Measurements from ENCODE around the gene ST8SIA6. TPM values are rescaled to one million over a fixed set of nuclear protein-coding genes. Genes with fewer than 3 reads are reported as not detected.

ST8SIA6 gene
- total and polyA plus RNA-seq, 9 of the 15 experiments (the other 6 are each of a cell fraction or from before 2014, with no cell fraction given): 0.69 to 6.7 (median 5.0) TPM

GRCh38 chr10:17455015-17455520, 673 bp upstream of the ST8SIA6 start (continued):
- TF ChIP-seq, protein P1, sequence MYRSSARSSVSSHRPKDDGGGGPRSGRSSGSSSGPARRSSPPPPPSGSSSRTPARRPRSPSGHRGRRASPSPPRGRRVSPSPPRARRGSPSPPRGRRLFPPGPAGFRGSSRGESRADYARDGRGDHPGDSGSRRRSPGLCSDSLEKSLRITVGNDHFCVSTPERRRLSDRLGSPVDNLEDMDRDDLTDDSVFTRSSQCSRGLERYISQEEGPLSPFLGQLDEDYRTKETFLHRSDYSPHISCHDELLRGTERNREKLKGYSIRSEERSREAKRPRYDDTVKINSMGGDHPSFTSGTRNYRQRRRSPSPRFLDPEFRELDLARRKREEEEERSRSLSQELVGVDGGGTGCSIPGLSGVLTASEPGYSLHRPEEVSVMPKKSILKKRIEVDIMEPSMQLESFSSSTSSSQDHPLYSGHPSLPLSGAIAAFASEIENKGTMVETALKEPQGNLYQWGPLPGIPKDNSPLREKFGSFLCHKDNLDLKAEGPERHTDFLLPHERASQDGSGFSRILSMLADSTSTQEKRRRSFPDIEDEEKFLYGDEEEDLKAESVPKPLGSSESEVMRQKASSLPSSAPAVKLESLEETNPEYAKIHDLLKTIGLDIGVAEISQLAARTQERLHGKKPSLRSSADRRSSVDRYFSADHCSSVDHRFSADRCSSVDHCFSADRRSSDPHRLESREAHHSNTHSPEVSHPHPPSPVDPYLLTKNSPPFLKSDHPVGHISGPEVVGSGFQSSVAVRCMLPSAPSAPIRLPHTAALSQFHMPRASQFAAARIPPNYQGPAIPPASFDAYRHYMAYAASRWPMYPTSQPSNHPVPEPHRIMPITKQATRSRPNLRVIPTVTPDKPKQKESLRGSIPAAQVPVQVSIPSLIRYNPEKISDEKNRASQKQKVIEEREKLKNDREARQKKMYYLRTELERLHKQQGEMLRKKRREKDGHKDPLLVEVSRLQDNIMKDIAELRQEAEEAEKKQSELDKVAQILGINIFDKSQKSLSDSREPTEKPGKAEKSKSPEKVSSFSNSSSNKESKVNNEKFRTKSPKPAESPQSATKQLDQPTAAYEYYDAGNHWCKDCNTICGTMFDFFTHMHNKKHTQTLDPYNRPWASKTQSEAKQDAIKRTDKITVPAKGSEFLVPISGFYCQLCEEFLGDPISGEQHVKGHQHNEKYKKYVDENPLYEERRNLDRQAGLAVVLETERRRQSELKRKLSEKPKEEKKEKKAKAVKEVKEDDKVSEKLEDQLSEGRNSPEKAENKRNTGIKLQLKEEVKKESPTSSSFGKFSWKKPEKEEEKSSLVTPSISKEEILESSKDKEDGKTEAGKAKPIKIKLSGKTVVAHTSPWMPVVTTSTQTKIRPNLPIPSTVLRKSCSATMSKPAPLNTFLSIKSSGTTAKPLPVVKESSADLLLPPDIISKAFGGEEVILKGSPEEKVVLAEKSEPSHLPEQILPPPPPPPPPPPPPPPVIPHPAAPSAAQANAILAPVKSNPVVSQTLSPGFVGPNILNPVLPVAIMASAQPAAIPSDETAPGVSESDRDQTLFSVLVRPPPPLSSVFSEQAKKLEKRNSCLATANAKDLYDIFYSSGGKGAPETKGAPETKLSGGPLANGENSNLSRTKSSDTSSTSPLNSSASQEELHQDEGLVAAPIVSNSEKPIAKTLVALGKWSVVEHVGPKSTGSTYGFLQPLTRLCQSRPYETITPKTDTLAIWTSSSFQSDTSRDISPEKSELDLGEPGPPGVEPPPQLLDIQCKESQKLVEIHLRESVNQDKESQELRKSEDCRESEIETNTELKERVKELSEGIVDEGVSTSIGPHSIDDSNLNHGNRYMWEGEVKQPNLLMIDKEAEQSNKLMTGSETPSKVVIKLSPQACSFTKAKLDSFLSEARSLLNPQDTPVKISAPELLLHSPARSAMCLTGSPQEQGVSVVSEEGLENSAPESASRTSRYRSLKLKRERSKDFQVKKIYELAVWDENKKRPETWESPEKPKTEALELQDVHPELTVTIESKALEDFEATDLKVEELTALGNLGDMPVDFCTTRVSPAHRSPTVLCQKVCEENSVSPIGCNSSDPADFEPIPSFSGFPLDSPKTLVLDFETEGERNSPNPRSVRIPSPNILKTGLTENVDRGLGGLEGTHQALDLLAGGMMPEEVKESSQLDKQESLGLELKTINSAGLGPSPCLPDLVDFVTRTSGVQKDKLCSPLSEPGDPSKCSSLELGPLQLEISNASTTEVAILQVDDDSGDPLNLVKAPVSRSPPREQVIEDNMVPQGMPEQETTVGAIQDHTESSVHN (IDR thresholded peaks at IDR 0.05; ENCODE audit: borderline replicate concordance in 1 of 2, low read depth in 1 of 2): no peak
- TF ChIP-seq, protein P2, sequence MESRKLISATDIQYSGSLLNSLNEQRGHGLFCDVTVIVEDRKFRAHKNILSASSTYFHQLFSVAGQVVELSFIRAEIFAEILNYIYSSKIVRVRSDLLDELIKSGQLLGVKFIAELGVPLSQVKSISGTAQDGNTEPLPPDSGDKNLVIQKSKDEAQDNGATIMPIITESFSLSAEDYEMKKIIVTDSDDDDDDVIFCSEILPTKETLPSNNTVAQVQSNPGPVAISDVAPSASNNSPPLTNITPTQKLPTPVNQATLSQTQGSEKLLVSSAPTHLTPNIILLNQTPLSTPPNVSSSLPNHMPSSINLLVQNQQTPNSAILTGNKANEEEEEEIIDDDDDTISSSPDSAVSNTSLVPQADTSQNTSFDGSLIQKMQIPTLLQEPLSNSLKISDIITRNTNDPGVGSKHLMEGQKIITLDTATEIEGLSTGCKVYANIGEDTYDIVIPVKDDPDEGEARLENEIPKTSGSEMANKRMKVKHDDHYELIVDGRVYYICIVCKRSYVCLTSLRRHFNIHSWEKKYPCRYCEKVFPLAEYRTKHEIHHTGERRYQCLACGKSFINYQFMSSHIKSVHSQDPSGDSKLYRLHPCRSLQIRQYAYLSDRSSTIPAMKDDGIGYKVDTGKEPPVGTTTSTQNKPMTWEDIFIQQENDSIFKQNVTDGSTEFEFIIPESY (CRISPR knock-in tag; IDR thresholded peaks at IDR 0.05): no peak
- TF ChIP-seq XRCC4 (IDR thresholded peaks at IDR 0.05; ENCODE audit: extremely low read depth, insufficient read depth, insufficient read length) (no peak), GMEB1 (CRISPR knock-in tag; IDR thresholded peaks at IDR 0.05) (no peak), TEAD4 (IDR thresholded peaks at IDR 0.05; ENCODE audit: low read length) (0 out of 2 replicates have a peak, but pooled peaks have one; percentile 4), TEAD4 (CRISPR knock-in tag; IDR thresholded peaks at IDR 0.05; ENCODE audit: borderline replicate concordance) (no peak), ZNF644 (tag; IDR thresholded peaks at IDR 0.05; ENCODE audit: low read depth) (no peak), CBX1 (IDR thresholded peaks at IDR 0.05; ENCODE audit: low read depth) (no peak)
- TF ChIP-seq, protein P3, sequence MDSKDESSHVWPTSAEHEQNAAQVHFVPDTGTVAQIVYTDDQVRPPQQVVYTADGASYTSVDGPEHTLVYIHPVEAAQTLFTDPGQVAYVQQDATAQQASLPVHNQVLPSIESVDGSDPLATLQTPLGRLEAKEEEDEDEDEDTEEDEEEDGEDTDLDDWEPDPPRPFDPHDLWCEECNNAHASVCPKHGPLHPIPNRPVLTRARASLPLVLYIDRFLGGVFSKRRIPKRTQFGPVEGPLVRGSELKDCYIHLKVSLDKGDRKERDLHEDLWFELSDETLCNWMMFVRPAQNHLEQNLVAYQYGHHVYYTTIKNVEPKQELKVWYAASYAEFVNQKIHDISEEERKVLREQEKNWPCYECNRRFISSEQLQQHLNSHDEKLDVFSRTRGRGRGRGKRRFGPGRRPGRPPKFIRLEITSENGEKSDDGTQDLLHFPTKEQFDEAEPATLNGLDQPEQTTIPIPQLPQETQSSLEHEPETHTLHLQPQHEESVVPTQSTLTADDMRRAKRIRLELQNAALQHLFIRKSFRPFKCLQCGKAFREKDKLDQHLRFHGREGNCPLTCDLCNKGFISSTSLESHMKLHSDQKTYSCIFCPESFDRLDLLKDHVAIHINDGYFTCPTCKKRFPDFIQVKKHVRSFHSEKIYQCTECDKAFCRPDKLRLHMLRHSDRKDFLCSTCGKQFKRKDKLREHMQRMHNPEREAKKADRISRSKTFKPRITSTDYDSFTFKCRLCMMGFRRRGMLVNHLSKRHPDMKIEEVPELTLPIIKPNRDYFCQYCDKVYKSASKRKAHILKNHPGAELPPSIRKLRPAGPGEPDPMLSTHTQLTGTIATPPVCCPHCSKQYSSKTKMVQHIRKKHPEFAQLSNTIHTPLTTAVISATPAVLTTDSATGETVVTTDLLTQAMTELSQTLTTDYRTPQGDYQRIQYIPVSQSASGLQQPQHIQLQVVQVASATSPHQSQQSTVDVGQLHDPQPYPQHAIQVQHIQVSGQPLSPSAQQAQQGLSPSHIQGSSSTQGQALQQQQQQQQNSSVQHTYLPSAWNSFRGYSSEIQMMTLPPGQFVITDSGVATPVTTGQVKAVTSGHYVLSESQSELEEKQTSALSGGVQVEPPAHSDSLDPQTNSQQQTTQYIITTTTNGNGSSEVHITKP (IDR thresholded peaks at IDR 0.05; ENCODE audit: partially characterized antibody): peak; percentile 52
- TF ChIP-seq, protein P4, sequence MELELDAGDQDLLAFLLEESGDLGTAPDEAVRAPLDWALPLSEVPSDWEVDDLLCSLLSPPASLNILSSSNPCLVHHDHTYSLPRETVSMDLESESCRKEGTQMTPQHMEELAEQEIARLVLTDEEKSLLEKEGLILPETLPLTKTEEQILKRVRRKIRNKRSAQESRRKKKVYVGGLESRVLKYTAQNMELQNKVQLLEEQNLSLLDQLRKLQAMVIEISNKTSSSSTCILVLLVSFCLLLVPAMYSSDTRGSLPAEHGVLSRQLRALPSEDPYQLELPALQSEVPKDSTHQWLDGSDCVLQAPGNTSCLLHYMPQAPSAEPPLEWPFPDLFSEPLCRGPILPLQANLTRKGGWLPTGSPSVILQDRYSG (tag; conservative IDR thresholded peaks at IDR 0.05; ENCODE audit: low read depth): no peak

Data from K562 (cell line).